Hepatocyte (in vitro differentiated cells): Measurements from ENCODE around the gene RHEX. TPM values are rescaled to one million over a fixed set of nuclear protein-coding genes. Genes with fewer than 3 reads are reported as not detected.

Source experiments
- DNase-seq: peaks from one replicate; pipeline ENCODE4 v3.0.0-alpha.2; 2016; ENCODE audit warnings: low spot score
- H2AFZ ChIP-seq: fragments of 200-600 bp; sonication (generic); 2 replicates; pipeline ENCODE4 v1.6.0; 2016; ENCODE audit warnings: antibody characterized with exemption, mild to moderate bottlenecking
- H3K27ac ChIP-seq: fragments of 200-600 bp; sonication (generic); 2 replicates; pipeline ENCODE4 v1.5.1; 2016; ENCODE audit warnings: mild to moderate bottlenecking
- H3K27me3 ChIP-seq: fragments of 200-600 bp; sonication (generic); 2 replicates; pipeline ENCODE4 v1.6.1; 2016
- H3K36me3 ChIP-seq: fragments of 200-600 bp; sonication (generic); replicated peaks from 2 replicates; pipeline ENCODE4 v1.5.1; 2016; ENCODE audit warnings: low read depth; ENCODE audit not compliant: insufficient read depth
- H3K4me1 ChIP-seq: fragments of 200-600 bp; sonication (generic); 2 replicates; pipeline ENCODE4 v1.5.1; 2016; ENCODE audit warnings: mild to moderate bottlenecking, moderate library complexity; ENCODE audit not compliant: insufficient read depth
- H3K4me2 ChIP-seq: fragments of 200-600 bp; sonication (generic); 2 replicates; pipeline ENCODE4 v1.6.0; 2016
- H3K4me3 ChIP-seq: fragments of 200-600 bp; sonication (generic); 2 replicates; pipeline ENCODE4 v1.5.1; 2016; ENCODE audit warnings: mild to moderate bottlenecking
- H3K79me2 ChIP-seq: fragments of 200-600 bp; sonication (generic); 2 replicates; pipeline ENCODE4 v1.6.0; 2017; ENCODE audit warnings: mild to moderate bottlenecking
- H3K9me2 ChIP-seq: fragments of 200-600 bp; sonication (generic); replicated peaks from 2 replicates; pipeline ENCODE4 v1.6.0; 2017; ENCODE audit warnings: mild to moderate bottlenecking; ENCODE audit not compliant: insufficient read depth
- H3K9me3 ChIP-seq: fragments of 200-600 bp; sonication (generic); 2 replicates; pipeline ENCODE4 v1.5.1; 2016; ENCODE audit warnings: low read depth, mild to moderate bottlenecking
- H4K20me1 ChIP-seq: fragments of 200-600 bp; sonication (generic); 2 replicates; pipeline ENCODE4 v1.6.0; 2016; ENCODE audit warnings: mild to moderate bottlenecking; ENCODE audit not compliant: insufficient read depth, poor library complexity, severe bottlenecking
- EZH2 ChIP-seq: fragments of 200-600 bp; sonication (generic); IDR thresholded peaks from 2 replicates; pipeline ENCODE4 v1.6.1; 2016; ENCODE audit warnings: antibody characterized with exemption, mild to moderate bottlenecking, borderline replicate concordance
- EZH2phosphoT487 ChIP-seq: fragments of 200-600 bp; sonication (generic); IDR thresholded peaks from one replicate; pipeline ENCODE4 v1.6.1; 2018; ENCODE audit warnings: antibody characterized with exemption, mild to moderate bottlenecking, low read depth, moderate library complexity; ENCODE audit not compliant: unreplicated experiment, severe bottlenecking
- WGBS: methylation state at CpG from one replicate; pipeline ENCODE4 v1.1.6; 2016; ENCODE audit warnings: low lambda C conversion rate; ENCODE audit errors: missing lambda C conversion rate; 5-methylcytosine and 5-hydroxymethylcytosine counted together
- polyA plus RNA-seq: library from polyadenylated mRNA; unstranded; fragments of >200 nt; fragmentation: Nextera tagmentation; extraction: Ambion mirVana; gene quantifications from 2 replicates; pipeline ENCODE4 v1.2.1, GENCODE V29; 2016
- total RNA-seq: library from RNA; depleted of rRNA; stranded (reverse); fragments of >200 nt; gene quantifications from 2 replicates; pipeline ENCODE4 v1.2.3, GENCODE V29; 2014
- TF ChIP-seq, protein P1 (sequence below): fragments of 200-600 bp; sonication (generic); IDR thresholded peaks from 2 replicates; pipeline ENCODE4 v1.5.1; 2016; ENCODE audit warnings: antibody characterized with exemption, mild to moderate bottlenecking; ENCODE audit not compliant: poor library complexity

Gene RHEX
- total and polyA plus RNA-seq, 2 experiments from 2014 or later, result 0.51 TPM; not detected in 1

- Histone ChIP-seq H3K36me3 (no peaks in the 10 kb centered on the region), H3K27ac (no peak overlapping the region), H3K9me3 (no peaks in the 10 kb centered on the region), H3K4me1 (no peaks in the 10 kb centered on the region), H4K20me1 (no peaks in the 10 kb centered on the region), H3K9me2 (no peaks in the 10 kb centered on the region), H3K79me2 (no peaks in the 10 kb centered on the region), H3K4me3 (no peak overlapping the region), H3K4me2 (no peak overlapping the region), H3K27me3 (no peaks in the 10 kb centered on the region), H2AFZ (no peak overlapping the region)
- 79% methylated on average over 1 of the region's 1 CpG for WGBS
- no peak for DNase-seq
- no peak for TF ChIP-seq EZH2
- TF ChIP-seq, protein P1, sequence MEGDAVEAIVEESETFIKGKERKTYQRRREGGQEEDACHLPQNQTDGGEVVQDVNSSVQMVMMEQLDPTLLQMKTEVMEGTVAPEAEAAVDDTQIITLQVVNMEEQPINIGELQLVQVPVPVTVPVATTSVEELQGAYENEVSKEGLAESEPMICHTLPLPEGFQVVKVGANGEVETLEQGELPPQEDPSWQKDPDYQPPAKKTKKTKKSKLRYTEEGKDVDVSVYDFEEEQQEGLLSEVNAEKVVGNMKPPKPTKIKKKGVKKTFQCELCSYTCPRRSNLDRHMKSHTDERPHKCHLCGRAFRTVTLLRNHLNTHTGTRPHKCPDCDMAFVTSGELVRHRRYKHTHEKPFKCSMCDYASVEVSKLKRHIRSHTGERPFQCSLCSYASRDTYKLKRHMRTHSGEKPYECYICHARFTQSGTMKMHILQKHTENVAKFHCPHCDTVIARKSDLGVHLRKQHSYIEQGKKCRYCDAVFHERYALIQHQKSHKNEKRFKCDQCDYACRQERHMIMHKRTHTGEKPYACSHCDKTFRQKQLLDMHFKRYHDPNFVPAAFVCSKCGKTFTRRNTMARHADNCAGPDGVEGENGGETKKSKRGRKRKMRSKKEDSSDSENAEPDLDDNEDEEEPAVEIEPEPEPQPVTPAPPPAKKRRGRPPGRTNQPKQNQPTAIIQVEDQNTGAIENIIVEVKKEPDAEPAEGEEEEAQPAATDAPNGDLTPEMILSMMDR, result no peak
- no peak for TF ChIP-seq EZH2phosphoT487
These were observed 37.9 kb upstream of the RHEX start for GRCh38 chr1:206015071-206015470.

DNA sequence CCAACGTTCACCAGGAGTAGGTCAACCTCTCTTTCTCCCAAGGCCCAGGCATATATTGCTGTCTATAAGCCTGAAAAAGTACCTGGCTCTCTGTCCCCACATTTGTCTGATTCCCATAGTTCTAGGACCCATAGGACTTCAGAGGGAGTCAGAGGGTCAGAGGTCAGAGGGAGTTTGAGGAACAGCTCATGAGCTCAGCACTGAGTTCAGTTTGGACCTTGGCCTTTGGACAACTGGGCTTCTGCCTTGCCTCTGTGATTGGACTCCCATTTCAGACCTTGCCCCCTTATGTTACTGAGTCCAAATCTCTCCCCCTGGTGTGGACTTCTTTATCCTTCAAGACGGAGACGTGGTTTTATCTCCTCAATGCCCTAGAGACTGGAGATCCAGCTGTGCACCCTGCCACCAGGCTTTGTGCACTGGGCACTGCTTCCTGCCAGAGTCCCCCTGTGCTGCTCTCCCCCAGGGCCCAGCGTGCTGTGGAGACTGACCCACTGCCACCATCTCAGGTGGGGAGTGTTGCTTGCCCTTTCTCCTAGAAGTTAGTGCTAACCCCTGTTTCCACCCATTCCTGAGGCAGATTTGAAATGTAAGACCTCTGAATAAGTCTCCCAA lies 32.5 kb upstream of the RHEX start:
- Histone ChIP-seq H3K4me2 (no peak overlapping the region), H3K36me3 (no peaks in the 10 kb centered on the region), H3K79me2 (no peaks in the 10 kb centered on the region), H3K9me3 (no peaks in the 10 kb centered on the region), H3K9me2 (no peaks in the 10 kb centered on the region), H4K20me1 (no peaks in the 10 kb centered on the region), H3K4me3 (no peak overlapping the region), H3K4me1 (peaks cover 7% of the 10 kb centered on the region), H3K27ac (peak overlapping the region; percentile 18), H2AFZ (no peak overlapping the region), H3K27me3 (no peaks in the 10 kb centered on the region)
- no peak for DNase-seq
- TF ChIP-seq EZH2, result no peak
- no peak for TF ChIP-seq EZH2phosphoT487
- TF ChIP-seq, protein P1, result no peak
- WGBS, result 93% methylated on average over 4 of the region's 4 CpGs

DNA sequence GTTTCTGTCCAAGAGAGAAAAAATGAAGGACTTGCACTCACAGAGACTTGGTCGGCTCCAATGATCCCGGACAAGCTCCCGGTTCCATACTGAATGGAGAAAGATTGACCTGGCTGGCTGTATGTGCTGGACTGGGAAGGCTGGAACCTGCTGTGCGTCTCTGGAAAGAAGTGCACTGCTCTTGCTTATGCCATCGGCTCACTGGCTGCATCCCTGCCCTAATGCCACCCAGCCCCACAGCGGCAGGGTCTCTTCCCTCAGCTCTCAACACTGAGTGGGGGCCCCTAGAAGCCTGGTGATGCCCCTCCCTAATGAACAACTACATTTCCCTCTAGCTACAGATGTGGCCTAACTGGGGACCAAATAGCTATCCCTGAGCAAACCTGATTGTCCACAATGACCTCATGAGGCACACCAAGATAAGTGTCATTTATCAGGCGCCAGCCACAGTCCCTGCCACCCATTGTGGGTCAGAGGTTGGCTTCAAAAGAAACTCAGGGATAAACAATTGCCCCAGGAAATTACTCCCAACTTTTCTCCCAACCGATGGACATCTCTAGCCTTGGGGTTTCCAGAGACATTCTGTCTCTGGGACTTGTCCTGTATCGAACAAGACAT lies 31.9 kb upstream of the RHEX start:
- Histone ChIP-seq H3K4me3 (no peak overlapping the region), H2AFZ (no peak overlapping the region), H3K36me3 (no peaks in the 10 kb centered on the region), H3K9me3 (no peaks in the 10 kb centered on the region), H4K20me1 (no peaks in the 10 kb centered on the region), H3K4me2 (no peak overlapping the region), H3K27ac (peak overlapping the region; percentile 43), H3K9me2 (no peaks in the 10 kb centered on the region), H3K27me3 (no peaks in the 10 kb centered on the region), H3K79me2 (no peaks in the 10 kb centered on the region), H3K4me1 (peaks cover 7% of the 10 kb centered on the region)
- DNase-seq, result no peak
- WGBS, result 85% methylated on average over 9 of the region's 9 CpGs
- TF ChIP-seq EZH2phosphoT487 (no peak), EZH2 (no peak)
- TF ChIP-seq, protein P1, result no peak
